ENCODE results near the gene PICK1.

DNA sequence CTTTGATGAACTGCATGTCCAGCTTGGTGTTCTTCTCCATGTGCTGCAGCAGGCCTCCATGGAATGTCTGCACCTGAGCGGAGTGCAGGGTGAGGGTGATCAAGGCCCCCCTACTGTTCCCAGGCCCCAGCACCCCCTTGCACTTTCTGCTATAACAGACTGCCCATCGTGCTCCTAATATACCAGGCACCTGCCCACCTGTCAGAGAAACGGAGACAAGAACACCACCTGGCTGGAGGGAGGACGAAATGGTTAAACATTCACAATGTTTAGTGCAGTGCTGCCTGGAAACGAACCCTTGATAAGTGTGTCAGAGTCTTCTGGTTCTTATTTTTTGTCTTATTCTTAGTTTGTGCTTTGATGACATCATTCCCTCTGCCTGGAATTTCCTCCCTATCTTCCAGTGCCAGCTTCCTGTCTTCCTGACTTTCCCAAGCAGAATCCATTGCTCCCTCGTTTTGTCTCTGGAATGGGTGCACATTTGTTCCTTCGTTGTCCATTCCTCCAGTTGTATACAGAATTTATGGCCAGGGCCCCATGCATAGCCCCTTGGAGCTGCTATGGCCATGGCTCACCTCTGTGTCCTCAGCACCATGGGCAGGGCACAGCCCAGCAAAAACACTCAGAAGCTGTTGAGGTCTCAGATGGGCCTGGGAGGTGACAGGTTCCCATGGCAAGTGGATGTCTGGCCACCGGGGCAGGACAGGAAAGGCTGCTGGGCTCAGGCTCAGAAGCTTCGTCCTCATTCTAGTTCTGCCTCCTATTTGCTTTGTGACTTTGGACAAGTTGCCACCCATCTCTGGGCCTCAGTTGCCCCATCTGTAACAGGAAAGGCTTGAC, 41.4 kb downstream of the PICK1 start:
- TF ChIP-seq, protein P1, sequence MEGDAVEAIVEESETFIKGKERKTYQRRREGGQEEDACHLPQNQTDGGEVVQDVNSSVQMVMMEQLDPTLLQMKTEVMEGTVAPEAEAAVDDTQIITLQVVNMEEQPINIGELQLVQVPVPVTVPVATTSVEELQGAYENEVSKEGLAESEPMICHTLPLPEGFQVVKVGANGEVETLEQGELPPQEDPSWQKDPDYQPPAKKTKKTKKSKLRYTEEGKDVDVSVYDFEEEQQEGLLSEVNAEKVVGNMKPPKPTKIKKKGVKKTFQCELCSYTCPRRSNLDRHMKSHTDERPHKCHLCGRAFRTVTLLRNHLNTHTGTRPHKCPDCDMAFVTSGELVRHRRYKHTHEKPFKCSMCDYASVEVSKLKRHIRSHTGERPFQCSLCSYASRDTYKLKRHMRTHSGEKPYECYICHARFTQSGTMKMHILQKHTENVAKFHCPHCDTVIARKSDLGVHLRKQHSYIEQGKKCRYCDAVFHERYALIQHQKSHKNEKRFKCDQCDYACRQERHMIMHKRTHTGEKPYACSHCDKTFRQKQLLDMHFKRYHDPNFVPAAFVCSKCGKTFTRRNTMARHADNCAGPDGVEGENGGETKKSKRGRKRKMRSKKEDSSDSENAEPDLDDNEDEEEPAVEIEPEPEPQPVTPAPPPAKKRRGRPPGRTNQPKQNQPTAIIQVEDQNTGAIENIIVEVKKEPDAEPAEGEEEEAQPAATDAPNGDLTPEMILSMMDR (conservative IDR thresholded peaks at IDR 0.05; ENCODE audit: low read depth, low read length), result no peak
- TF ChIP-seq RAD21 (IDR thresholded peaks at IDR 0.05; ENCODE audit: low read length) (no peak), POLR2A (IDR thresholded peaks at IDR 0.05; ENCODE audit: low read depth, low read length) (no peak), SMC3 (IDR thresholded peaks at IDR 0.05; ENCODE audit: low read depth, low read length) (no peak), RFX5 (IDR thresholded peaks at IDR 0.05; ENCODE audit: low read depth, low read length) (no peak), MXI1 (IDR thresholded peaks at IDR 0.05; ENCODE audit: borderline replicate concordance, low read depth, low read length) (no peak), CEBPB (IDR thresholded peaks at IDR 0.05; ENCODE audit: low read depth, low read length) (no peak), BHLHE40 (IDR thresholded peaks at IDR 0.05; ENCODE audit: low read depth, low read length) (no peak), MAFK (IDR thresholded peaks at IDR 0.05; ENCODE audit: low read depth, low read length) (no peak), MAZ (IDR thresholded peaks at IDR 0.05; ENCODE audit: borderline replicate concordance, low read depth, low read length) (no peak)
- TF ChIP-seq, protein P2, sequence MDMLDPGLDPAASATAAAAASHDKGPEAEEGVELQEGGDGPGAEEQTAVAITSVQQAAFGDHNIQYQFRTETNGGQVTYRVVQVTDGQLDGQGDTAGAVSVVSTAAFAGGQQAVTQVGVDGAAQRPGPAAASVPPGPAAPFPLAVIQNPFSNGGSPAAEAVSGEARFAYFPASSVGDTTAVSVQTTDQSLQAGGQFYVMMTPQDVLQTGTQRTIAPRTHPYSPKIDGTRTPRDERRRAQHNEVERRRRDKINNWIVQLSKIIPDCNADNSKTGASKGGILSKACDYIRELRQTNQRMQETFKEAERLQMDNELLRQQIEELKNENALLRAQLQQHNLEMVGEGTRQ (IDR thresholded peaks at IDR 0.05; ENCODE audit: low read depth, low read length), result no peak
- TF ChIP-seq, protein P3, sequence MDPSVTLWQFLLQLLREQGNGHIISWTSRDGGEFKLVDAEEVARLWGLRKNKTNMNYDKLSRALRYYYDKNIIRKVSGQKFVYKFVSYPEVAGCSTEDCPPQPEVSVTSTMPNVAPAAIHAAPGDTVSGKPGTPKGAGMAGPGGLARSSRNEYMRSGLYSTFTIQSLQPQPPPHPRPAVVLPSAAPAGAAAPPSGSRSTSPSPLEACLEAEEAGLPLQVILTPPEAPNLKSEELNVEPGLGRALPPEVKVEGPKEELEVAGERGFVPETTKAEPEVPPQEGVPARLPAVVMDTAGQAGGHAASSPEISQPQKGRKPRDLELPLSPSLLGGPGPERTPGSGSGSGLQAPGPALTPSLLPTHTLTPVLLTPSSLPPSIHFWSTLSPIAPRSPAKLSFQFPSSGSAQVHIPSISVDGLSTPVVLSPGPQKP (IDR thresholded peaks at IDR 0.05; ENCODE audit: borderline replicate concordance, low read depth, low read length), result no peak

All from IMR-90 (cell line).